Immature natural killer cell (primary cell): ENCODE data around the gene CUL4A. TPM values are rescaled to one million over a fixed set of nuclear protein-coding genes. Genes with fewer than 3 reads are reported as not detected.
A peak's percentile ranks its signal among the peaks of the same experiment; 100 is the strongest.

Source experiments
- DNase-seq, 3 donors: peaks; one replicate each; pipeline ENCODE4 v3.0.0; 2022; ENCODE audit warnings: mixed read lengths in 1 of 3
- H3K27ac Mint-ChIP-seq, 6 donors: one replicate each; pipeline ENCODE4 v1.8.0; 2020; ENCODE audit warnings: mixed read lengths in 6 of 6, mild to moderate bottlenecking in 5 of 6, inconsistent platforms in 4 of 6, moderate library complexity in 3 of 6
- H3K27me3 Mint-ChIP-seq, 3 donors: one replicate each; pipeline ENCODE4 v1.8.0; 2020 to 2021; ENCODE audit warnings: low read depth in 3 of 3, mild to moderate bottlenecking in 3 of 3, mixed read lengths in 3 of 3, moderate library complexity in 3 of 3, inconsistent platforms in 1 of 3
- H3K36me3 Mint-ChIP-seq, 3 donors: one replicate each; pipeline ENCODE4 v1.8.0; 2020; ENCODE audit warnings: mixed read lengths in 3 of 3, inconsistent platforms in 2 of 3, mild to moderate bottlenecking in 2 of 3
- H3K4me1 Mint-ChIP-seq, 2 donors: one replicate each; pipeline ENCODE4 v1.8.0; 2020; ENCODE audit warnings: inconsistent platforms in 2 of 2, mild to moderate bottlenecking in 2 of 2, mixed read lengths in 2 of 2, moderate library complexity in 1 of 2
- H3K4me3 Mint-ChIP-seq, 5 donors: one replicate each; pipeline ENCODE4 v1.8.0; 2020; ENCODE audit warnings: mild to moderate bottlenecking in 5 of 5, mixed read lengths in 5 of 5, inconsistent platforms in 3 of 5, moderate library complexity in 3 of 5
- H3K9me3 Mint-ChIP-seq, 6 donors: one replicate each; pipeline ENCODE4 v1.8.0; 2020; ENCODE audit warnings: mild to moderate bottlenecking in 6 of 6, mixed read lengths in 6 of 6, inconsistent platforms in 4 of 6, moderate library complexity in 3 of 6
- polyA plus RNA-seq, 3 donors: library from polyadenylated mRNA; unstranded; fragments of 300-500 nt; fragmentation: Illumina TruSeq; gene quantifications; one replicate each; pipeline ENCODE4 v1.2.3, GENCODE V29; 2021

CUL4A gene
- polyA plus RNA-seq, 3 donors from 2014 or later: 27.8 to 56.4 (median 53.3) TPM

GRCh38 chr13:113184568-113185440 is 24.6 kb upstream of the CUL4A start:
- H3K27me3 Mint-ChIP-seq: peaks cover 16 to 22% (median 18%) of the 10 kb centered on the region in 3 donors
- peak overlapping the region; percentile 80 to 92 (median 87) for H3K4me3 Mint-ChIP-seq
- H3K9me3 Mint-ChIP-seq: peaks cover 0 to 1% (median under 1%) of the 10 kb centered on the region in 6 donors
- peaks cover 88 to 94% of the 10 kb centered on the region in 2 donors for H3K4me1 Mint-ChIP-seq
- DNase-seq: peak; percentile 72 to 77 (median 75)
- peaks cover 37 to 58% (median 47%) of the 10 kb centered on the region in 3 donors for H3K36me3 Mint-ChIP-seq
- H3K27ac Mint-ChIP-seq: peak overlapping the region; percentile 93 to 100 (median 99)

- Mint-ChIP-seq H3K4me3 (peak overlapping the region; percentile 77 to 87 (median 84)), H3K9me3 (no peaks in the 10 kb centered on the region), H3K36me3 (peaks cover 35 to 57% (median 43%) of the 10 kb centered on the region in 3 donors), H3K27me3 (peaks cover 13 to 20% (median 15%) of the 10 kb centered on the region in 3 donors), H3K27ac (peak overlapping the region; percentile 97 to 100 (median 99)), H3K4me1 (peaks cover 73 to 79% of the 10 kb centered on the region in 2 donors)
- peak; percentile 89 to 90 (median 89) for DNase-seq
These were observed 23.1 kb upstream of the CUL4A start for GRCh38 chr13:113186061-113186900.

GRCh38 chr13:113187263-113187669 is 22.1 kb upstream of the CUL4A start:
- no peak for DNase-seq
- Mint-ChIP-seq H3K27me3 (peaks cover 13 to 20% (median 15%) of the 10 kb centered on the region in 3 donors), H3K27ac (peak overlapping the region; percentile 90 to 100 (median 98)), H3K4me1 (peaks cover 63 to 70% of the 10 kb centered on the region in 2 donors), H3K9me3 (no peaks in the 10 kb centered on the region), H3K4me3 (peak overlapping the region in 4 of 5 donors; percentile 64 to 82 (median 72)), H3K36me3 (peaks cover 32 to 53% (median 34%) of the 10 kb centered on the region in 3 donors)

GRCh38 chr13:113187883-113188665 is 21.3 kb upstream of the CUL4A start:
- Mint-ChIP-seq H3K9me3 (no peaks in the 10 kb centered on the region), H3K27me3 (peaks cover 13 to 20% (median 15%) of the 10 kb centered on the region in 3 donors), H3K4me1 (peaks cover 56 to 62% of the 10 kb centered on the region in 2 donors), H3K36me3 (peaks cover 30 to 53% (median 32%) of the 10 kb centered on the region in 3 donors), H3K4me3 (peak overlapping the region in 3 of 5 donors; percentile 7 to 21 (median 15)), H3K27ac (peak overlapping the region in 5 of 6 donors; percentile 81 to 100 (median 97))
- DNase-seq: no peak

- Mint-ChIP-seq H3K4me3 (no peak overlapping the region), H3K27ac (no peak overlapping the region), H3K4me1 (peaks cover 38 to 41% of the 10 kb centered on the region in 2 donors), H3K9me3 (no peaks in the 10 kb centered on the region), H3K27me3 (peaks cover 10 to 16% (median 12%) of the 10 kb centered on the region in 3 donors), H3K36me3 (peaks cover 33 to 59% (median 36%) of the 10 kb centered on the region in 3 donors)
- DNase-seq: no peak
These were observed 19.2 kb upstream of the CUL4A start for GRCh38 chr13:113190181-113190580.

GRCh38 chr13:113192279-113192678 is 17.1 kb upstream of the CUL4A start:
- Mint-ChIP-seq H3K4me1 (peaks cover 20% of the 10 kb centered on the region in 2 donors), H3K4me3 (no peak overlapping the region), H3K9me3 (no peaks in the 10 kb centered on the region), H3K27me3 (peaks cover under 1 to 2% (median 1%) of the 10 kb centered on the region in 3 donors), H3K27ac (no peak overlapping the region), H3K36me3 (peaks cover 43 to 76% (median 47%) of the 10 kb centered on the region in 3 donors)
- no peak for DNase-seq

- Mint-ChIP-seq H3K9me3 (no peaks in the 10 kb centered on the region), H3K27ac (no peak overlapping the region), H3K36me3 (peaks cover 43 to 79% (median 46%) of the 10 kb centered on the region in 3 donors), H3K4me3 (no peak overlapping the region), H3K4me1 (peaks cover 14% of the 10 kb centered on the region in 2 donors), H3K27me3 (peaks cover 0 to 2% (median 0%) of the 10 kb centered on the region in 3 donors)
- no peak for DNase-seq
These were observed 16.5 kb upstream of the CUL4A start for GRCh38 chr13:113192902-113193301.

GRCh38 chr13:113195360-113195759 is 14.1 kb upstream of the CUL4A start:
- Mint-ChIP-seq H3K9me3 (no peaks in the 10 kb centered on the region), H3K27ac (no peak overlapping the region), H3K27me3 (no peaks in the 10 kb centered on the region), H3K36me3 (peaks cover 28 to 68% (median 38%) of the 10 kb centered on the region in 3 donors), H3K4me1 (peaks cover 0 to 1% of the 10 kb centered on the region in 2 donors), H3K4me3 (no peak overlapping the region)
- DNase-seq: no peak

GRCh38 chr13:113196970-113197737 is 12.3 kb upstream of the CUL4A start:
- no peaks in the 10 kb centered on the region for H3K9me3 Mint-ChIP-seq
- H3K27ac Mint-ChIP-seq: no peak overlapping the region
- peaks cover 6 to 10% of the 10 kb centered on the region in 2 donors for H3K4me1 Mint-ChIP-seq
- peaks cover 29 to 55% (median 35%) of the 10 kb centered on the region in 3 donors for H3K36me3 Mint-ChIP-seq
- H3K4me3 Mint-ChIP-seq: no peak overlapping the region
- peaks cover 0 to 1% (median 0%) of the 10 kb centered on the region in 3 donors for H3K27me3 Mint-ChIP-seq
- DNase-seq: no peak

GRCh38 chr13:113201815-113202214 is 7.6 kb upstream of the CUL4A start:
- H3K4me3 Mint-ChIP-seq: no peak overlapping the region
- peaks cover 44 to 47% of the 10 kb centered on the region in 2 donors for H3K4me1 Mint-ChIP-seq

GRCh38 chr13:113202912-113203311 is 6.5 kb upstream of the CUL4A start:
- no peak for DNase-seq
- peaks cover 0 to 8% (median 0%) of the 10 kb centered on the region in 3 donors for H3K27me3 Mint-ChIP-seq
- H3K27ac Mint-ChIP-seq: no peak overlapping the region
- H3K9me3 Mint-ChIP-seq: no peaks in the 10 kb centered on the region
- H3K4me1 Mint-ChIP-seq: peaks cover 53 to 58% of the 10 kb centered on the region in 2 donors
- H3K4me3 Mint-ChIP-seq: no peak overlapping the region
- H3K36me3 Mint-ChIP-seq: peaks cover 10 to 12% (median 10%) of the 10 kb centered on the region in 3 donors

More at GRCh38 chr13:113201815-113202214, 7.6 kb upstream of the CUL4A start:
- DNase-seq: no peak
- Mint-ChIP-seq H3K36me3 (peaks cover 14 to 20% (median 15%) of the 10 kb centered on the region in 3 donors), H3K27ac (no peak overlapping the region), H3K9me3 (no peaks in the 10 kb centered on the region), H3K27me3 (peaks cover 0 to 4% (median 0%) of the 10 kb centered on the region in 3 donors)
